ENCODE results near the gene LRG1. TPM values are rescaled to one million over a fixed set of nuclear protein-coding genes. Genes with fewer than 3 reads are reported as not detected.

Gene LRG1
- total and polyA plus RNA-seq, 2 of the 13 experiments (the other 11 are each of a cell fraction or from before 2014, with no cell fraction given), result 12.0 to 39.3 TPM

- TF ChIP-seq, protein P1, sequence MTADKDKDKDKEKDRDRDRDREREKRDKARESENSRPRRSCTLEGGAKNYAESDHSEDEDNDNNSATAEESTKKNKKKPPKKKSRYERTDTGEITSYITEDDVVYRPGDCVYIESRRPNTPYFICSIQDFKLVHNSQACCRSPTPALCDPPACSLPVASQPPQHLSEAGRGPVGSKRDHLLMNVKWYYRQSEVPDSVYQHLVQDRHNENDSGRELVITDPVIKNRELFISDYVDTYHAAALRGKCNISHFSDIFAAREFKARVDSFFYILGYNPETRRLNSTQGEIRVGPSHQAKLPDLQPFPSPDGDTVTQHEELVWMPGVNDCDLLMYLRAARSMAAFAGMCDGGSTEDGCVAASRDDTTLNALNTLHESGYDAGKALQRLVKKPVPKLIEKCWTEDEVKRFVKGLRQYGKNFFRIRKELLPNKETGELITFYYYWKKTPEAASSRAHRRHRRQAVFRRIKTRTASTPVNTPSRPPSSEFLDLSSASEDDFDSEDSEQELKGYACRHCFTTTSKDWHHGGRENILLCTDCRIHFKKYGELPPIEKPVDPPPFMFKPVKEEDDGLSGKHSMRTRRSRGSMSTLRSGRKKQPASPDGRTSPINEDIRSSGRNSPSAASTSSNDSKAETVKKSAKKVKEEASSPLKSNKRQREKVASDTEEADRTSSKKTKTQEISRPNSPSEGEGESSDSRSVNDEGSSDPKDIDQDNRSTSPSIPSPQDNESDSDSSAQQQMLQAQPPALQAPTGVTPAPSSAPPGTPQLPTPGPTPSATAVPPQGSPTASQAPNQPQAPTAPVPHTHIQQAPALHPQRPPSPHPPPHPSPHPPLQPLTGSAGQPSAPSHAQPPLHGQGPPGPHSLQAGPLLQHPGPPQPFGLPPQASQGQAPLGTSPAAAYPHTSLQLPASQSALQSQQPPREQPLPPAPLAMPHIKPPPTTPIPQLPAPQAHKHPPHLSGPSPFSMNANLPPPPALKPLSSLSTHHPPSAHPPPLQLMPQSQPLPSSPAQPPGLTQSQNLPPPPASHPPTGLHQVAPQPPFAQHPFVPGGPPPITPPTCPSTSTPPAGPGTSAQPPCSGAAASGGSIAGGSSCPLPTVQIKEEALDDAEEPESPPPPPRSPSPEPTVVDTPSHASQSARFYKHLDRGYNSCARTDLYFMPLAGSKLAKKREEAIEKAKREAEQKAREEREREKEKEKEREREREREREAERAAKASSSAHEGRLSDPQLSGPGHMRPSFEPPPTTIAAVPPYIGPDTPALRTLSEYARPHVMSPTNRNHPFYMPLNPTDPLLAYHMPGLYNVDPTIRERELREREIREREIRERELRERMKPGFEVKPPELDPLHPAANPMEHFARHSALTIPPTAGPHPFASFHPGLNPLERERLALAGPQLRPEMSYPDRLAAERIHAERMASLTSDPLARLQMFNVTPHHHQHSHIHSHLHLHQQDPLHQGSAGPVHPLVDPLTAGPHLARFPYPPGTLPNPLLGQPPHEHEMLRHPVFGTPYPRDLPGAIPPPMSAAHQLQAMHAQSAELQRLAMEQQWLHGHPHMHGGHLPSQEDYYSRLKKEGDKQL (CRISPR knock-in tag; IDR thresholded peaks at IDR 0.05; ENCODE audit: low read depth), result no peak
- TF ChIP-seq TGIF2 (CRISPR knock-in tag; IDR thresholded peaks at IDR 0.05), result no peak; the same call in 1 of the 2 replicates
- TF ChIP-seq MAZ (IDR thresholded peaks at IDR 0.05; ENCODE audit: borderline replicate concordance, low read depth, low read length), result peak; percentile 53; the same call in 1 of the 2 replicates
- TF ChIP-seq MAZ (CRISPR knock-in tag; IDR thresholded peaks at IDR 0.05; ENCODE audit: low read depth), result no peak
- TF ChIP-seq EED (CRISPR knock-in tag; IDR thresholded peaks at IDR 0.05), result no peak
- TF ChIP-seq ZNF615 (CRISPR knock-in tag; IDR thresholded peaks at IDR 0.05; ENCODE audit: borderline replicate concordance), result 0 out of 2 replicates have a peak, but pooled peaks have one; percentile 11
- TF ChIP-seq HOXA7 (CRISPR knock-in tag; IDR thresholded peaks at IDR 0.05), result no peak
- TF ChIP-seq ZNF17 (CRISPR knock-in tag; IDR thresholded peaks at IDR 0.05), result no peak
- TF ChIP-seq TCF7 (IDR thresholded peaks at IDR 0.05; ENCODE audit: low read depth), result no peak
- TF ChIP-seq XBP1 (CRISPR knock-in tag; IDR thresholded peaks at IDR 0.05), result no peak
- TF ChIP-seq ZNF256 (CRISPR knock-in tag; conservative IDR thresholded peaks at IDR 0.05), result no peak
- TF ChIP-seq, protein P2, sequence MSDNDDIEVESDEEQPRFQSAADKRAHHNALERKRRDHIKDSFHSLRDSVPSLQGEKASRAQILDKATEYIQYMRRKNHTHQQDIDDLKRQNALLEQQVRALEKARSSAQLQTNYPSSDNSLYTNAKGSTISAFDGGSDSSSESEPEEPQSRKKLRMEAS (IDR thresholded peaks at IDR 0.05), result peak; percentile 27; the same call in 1 of the 2 replicates
- no peak for TF ChIP-seq TP53 (CRISPR knock-in tag; conservative IDR thresholded peaks at IDR 0.05)
- TF ChIP-seq SKI (IDR thresholded peaks at IDR 0.05; ENCODE audit: partially characterized antibody), result no peak
- TF ChIP-seq TAF1 (CRISPR knock-in tag; IDR thresholded peaks at IDR 0.05), result peak; percentile 88
- no peak for TF ChIP-seq SIX4 (CRISPR knock-in tag; IDR thresholded peaks at IDR 0.05)
- no peak for TF ChIP-seq EZH2 (conservative IDR thresholded peaks at IDR 0.05; ENCODE audit: low read depth, low read length)
- TF ChIP-seq, protein P3, sequence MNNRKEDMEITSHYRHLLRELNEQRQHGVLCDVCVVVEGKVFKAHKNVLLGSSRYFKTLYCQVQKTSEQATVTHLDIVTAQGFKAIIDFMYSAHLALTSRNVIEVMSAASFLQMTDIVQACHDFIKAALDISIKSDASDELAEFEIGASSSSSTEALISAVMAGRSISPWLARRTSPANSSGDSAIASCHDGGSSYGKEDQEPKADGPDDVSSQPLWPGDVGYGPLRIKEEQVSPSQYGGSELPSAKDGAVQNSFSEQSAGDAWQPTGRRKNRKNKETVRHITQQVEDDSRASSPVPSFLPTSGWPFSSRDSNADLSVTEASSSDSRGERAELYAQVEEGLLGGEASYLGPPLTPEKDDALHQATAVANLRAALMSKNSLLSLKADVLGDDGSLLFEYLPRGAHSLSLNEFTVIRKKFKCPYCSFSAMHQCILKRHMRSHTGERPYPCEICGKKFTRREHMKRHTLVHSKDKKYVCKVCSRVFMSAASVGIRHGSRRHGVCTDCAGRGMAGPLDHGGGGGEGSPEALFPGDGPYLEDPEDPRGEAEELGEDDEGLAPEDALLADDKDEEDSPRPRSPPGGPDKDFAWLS (CRISPR knock-in tag; IDR thresholded peaks at IDR 0.05; ENCODE audit: borderline replicate concordance), result no peak
- no peak for TF ChIP-seq HINFP (CRISPR knock-in tag; IDR thresholded peaks at IDR 0.05; ENCODE audit: low read depth)
- TF ChIP-seq, protein P4, sequence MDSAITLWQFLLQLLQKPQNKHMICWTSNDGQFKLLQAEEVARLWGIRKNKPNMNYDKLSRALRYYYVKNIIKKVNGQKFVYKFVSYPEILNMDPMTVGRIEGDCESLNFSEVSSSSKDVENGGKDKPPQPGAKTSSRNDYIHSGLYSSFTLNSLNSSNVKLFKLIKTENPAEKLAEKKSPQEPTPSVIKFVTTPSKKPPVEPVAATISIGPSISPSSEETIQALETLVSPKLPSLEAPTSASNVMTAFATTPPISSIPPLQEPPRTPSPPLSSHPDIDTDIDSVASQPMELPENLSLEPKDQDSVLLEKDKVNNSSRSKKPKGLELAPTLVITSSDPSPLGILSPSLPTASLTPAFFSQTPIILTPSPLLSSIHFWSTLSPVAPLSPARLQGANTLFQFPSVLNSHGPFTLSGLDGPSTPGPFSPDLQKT (CRISPR knock-in tag; IDR thresholded peaks at IDR 0.05; ENCODE audit: borderline replicate concordance), result no peak
These were observed at the start of gene LRG1 (continued) for GRCh38 chr19:4539693-4540581.
